ENCODE measurements around the gene HYI.
A peak's percentile ranks its signal among the peaks of the same experiment; 100 is the strongest.
"Not testable (repeated sequence)": the region's sequence is repeated elsewhere in the genome, so short reads cannot be mapped to it uniquely, and the experiment has no call there.

Gene HYI

DNA sequence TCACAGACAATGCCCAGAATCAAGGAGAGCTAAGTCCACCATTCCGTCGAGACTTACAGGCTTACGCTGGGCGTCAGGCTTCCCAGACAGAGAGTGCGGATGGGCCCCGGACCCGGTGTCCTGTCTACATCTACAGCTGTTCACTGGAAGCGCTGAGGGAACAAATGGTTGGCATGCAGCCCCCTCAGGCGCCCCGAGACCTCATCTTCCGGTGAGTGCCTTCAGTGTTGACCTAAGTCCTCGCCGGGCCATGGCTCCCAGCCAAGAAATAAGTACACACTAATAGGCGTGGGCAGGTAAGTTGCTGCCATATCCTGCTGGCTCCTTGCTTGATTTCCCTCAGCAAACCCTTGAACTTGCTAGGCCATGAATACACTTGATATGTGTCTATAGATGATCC lies 26.2 kb downstream of the HYI start:
- no peak for DNase-seq (ENCODE audit: low spot score)

DNA sequence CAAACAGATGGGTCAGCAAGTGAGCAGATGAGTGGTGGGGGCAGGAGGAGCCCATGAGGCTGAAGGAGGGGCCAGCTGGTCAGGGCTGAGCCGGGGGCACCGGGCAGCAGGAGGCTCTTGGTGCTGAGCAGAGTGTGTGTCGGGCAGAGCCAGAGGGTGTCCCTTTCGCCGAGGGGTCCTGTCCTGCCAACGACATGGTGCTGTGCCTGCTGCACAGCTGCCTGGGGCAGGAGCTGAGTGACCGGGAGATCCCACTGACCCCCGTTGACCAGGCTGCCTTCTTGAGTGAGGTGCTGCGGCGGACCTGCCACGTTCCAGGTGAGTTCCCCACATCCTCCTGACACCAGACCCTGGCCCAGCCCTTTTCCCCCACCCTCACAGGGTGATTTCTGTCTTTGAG lies 27.5 kb downstream of the HYI start:
- DNase-seq (ENCODE audit: low spot score): no peak

DNA sequence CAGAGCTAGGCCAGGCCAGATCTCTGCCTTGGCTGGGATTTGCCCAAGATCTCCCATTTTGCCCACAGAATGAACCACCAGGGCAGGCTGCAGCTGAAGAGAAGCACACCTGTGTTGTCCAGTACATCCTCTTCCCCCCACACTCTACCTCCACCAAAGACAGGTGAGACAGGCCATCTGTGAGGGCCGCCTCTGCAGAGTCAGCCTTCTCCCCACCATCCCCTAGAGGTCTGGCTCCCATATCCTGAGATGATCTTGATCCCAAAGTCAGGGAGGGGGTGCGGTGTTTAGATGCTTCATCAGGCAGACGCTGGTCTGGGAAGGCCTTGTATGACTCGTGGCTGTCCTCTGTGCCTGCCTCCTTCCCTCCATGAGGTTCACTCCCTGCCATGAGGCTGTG lies 28.7 kb downstream of the HYI start:
- DNase-seq (ENCODE audit: low spot score): no peak

DNA sequence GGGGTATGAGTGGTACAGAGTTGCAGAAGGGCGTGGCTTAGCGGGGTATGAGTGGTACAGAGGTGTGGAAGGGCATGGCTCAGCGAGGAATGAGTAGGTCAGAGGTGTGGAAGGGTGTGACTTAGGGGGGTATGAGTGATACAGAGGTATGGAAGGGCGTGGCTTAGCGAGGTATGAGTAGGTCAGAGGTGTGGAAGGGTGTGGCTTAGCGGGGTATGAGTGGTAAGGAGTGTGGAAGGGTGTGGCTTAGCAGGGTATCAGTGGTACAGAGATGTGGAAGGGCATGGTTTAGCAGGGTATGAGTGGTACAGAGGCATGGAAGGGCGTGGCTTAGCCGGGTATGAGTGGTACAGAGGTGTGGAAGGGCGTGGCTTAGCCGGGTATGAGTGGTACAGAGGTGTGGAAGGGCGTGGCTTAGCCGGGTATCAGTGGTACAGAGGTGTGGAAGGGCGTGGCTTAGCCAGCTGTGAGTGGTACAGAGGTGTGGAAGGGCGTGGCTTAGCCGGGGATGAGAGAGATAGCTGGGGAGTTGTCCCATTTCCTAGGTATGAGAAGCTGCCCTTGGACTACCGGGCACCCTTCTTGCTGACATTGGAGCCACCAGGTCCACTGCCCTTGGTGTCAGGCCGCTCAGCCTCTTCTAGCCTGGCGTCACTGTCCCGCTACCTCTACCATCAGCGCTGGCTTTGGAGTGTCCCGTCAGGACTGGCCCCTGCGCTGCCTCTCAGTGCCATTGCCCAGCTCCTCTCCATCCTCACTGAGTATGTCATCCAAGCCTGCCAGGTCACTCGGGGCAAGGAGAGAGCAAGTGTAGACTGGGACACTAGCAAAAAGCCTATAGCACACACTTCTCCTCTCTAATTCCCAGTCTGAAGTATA lies 29.8 kb downstream of the HYI start:
- DNase-seq (ENCODE audit: low spot score): peak; percentile 40

DNA sequence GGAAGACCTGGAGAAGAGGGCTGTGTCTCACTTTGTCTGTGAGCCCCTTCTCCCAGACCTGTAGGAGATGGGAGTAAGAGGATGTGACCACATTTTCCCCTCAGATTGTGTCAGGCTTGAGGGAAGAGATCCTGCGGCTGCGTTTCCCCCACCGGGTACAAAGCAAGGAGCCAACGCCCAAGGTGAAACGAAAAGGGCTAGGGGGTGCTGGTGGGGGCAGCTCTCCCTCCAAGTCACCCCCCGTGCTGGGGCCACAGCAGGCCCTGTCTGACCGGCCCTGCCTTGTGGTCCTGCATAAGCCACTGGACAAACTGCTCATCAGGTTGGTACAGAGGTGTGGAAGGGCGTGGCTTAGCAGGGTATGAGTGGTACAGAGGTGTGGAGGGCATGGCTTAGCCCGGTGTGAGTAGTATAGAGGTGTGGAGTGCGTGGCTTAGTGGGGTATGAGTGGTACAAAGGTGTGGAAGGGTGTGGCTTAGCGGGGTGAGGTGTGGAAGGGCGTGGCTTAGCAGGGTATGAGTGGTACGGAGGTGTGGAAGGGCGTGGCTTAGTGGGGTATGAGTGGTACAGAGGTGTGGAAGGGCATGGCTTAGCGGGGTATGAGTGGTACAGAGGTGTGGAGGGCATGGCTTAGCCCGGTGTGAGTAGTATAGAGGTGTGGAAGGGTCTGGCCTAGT lies 30.6 kb downstream of the HYI start:
- DNase-seq (ENCODE audit: low spot score): no peak

DNA sequence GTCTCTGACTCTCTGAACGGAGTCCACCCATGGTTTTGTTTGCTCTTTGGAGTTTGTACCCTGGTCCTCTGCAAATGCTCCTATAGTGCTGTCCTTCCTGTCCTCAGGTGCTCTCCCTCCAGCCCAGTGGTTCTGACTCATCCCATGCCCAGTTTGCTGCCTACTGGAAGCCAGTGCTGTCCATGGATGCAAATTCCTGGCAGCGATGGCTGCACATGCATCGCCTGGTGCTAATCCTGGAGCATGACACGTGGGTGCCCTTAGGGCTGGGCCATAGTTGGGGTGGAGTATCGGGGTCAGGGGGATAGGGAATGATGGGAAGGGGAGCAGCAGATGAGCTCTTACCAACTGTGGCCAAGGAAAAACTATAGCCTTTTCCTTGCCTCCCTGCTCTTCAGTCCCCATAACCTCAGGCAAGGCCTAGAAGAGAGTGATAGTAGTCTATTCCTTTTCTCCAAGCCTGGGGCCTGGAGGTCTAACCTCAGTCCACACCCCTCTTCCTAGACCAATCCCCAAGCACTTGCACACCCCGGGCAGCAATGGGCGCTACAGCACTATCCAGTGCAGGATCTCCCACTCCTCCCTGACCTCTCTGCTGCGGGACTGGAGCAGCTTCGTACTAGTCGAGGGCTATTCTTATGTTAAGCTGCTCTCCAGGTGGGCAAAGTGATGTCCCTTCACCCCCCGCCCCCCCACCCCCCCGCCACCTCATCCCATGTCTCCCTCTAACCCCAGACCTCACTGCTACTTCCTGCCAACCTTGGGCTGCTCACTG lies 31.6 kb downstream of the HYI start:
- no peak for DNase-seq (ENCODE audit: low spot score)

DNA sequence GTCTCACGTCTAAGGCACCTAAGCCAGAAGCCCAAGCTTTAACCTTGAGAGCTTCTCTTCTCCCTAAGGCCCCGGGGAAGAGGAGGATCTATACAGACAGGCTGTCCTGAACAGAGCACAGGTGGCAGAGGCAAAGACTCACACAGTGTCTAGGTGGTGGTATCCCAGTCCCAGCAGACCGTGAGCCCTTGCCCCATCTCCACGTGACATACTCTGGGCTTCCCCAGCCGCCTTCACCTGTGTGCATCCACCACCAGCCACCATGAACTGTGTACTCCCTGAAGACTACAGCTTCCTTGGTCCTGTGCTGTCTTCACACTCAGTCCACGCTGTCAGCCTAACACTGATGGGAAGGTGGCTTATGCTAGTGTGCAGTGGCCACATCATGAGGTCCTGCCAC lies 32.3 kb downstream of the HYI start:
- no peak for DNase-seq (ENCODE audit: low spot score)

DNA sequence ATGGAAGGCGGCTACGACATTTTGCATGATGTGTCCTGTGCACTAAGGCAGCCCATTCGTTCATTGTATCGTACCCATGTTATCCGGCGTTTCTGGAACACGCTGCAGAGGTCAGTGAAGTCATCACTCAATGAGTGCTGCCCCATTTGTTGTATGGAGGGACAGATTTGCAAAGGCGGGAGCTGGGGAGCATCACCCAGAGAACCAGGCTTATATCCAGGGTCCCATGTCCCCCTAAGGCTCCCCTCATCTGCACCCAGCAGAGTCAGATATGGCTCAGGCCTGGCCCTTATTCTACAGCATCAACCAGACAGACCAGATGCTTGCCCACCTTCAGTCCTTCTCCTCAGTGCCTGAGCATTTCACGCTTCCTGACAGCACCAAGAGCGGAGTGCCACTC lies 32.9 kb downstream of the HYI start:
- no peak for DNase-seq (ENCODE audit: low spot score)

DNA sequence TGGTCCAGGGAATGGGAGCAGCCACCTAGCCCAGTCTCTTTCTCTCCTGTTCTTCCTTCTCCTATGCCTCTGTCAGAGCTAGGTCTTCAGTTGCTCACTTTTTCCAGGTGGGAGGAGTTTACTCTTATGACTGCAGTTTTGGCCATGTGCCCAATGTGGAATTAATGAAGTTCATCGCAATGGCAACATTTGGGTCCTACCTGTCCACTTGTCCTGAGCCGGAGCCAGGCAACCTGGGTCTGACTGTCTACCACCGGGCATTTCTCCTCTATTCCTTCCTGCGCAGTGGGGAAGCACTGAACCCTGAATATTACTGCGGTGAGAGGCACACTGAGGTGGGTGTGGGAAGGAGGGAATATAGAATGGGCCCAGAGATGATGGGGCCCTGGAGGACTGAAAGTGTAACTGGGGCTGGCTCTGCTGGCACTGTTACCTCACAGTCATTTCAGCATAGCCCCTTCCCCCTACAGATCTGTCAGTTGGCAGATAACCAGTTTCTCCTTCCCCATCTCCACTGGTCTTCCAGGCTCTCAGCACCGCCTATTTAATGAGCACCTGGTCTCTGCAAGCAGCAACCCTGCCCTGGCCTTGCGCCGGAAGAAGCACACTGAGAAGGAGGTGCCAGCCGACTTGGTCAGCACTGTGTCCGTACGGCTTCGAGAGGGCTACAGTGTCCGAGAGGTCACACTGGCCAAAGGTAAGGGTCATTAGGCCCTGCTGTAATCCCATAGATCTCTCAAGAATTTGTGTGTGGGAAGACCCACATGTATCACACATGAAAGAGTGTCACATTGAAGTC lies 33.9 kb downstream of the HYI start:
- no peak for DNase-seq (ENCODE audit: low spot score)

DNA sequence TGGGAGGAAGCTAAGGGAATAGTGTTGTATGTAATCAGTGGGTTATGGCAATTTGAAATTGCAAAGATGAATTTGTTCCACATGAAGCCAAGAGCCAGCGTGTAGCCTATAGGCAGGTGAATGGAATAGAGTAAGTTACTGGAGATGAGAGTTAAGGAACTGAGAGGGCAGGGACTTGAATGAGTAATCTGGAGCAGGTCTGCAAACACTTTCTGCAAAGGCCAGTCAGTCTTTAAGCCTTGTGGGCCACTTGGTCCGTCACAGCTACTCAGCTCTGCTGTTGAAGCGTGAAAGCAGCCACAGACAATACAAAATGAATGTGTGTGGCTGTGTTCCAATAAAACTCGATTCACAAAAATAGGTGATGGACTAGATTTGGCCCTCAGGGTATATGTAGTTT lies 34.9 kb downstream of the HYI start:
- DNase-seq (ENCODE audit: low spot score): no peak

DNA sequence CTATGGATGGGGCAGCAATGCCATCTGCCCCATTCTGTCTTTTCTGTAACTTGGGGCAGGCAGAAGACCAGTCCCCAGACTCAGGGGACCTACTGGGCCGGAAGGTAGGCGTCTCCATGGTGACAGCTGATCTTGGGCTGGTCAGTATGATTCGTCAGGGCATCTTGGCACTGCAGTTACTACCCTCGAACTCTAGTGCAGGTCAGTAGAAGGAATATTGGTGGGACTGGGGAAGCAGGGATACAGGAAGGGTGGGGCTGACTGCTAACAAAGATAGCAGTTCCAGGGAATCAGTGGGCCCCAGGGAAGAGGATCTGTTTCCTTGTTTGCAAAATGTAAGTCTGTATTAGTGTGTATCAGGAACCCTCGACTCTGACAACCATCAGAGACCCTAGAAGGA lies 37.8 kb downstream of the HYI start:
- DNase-seq (ENCODE audit: low spot score): no peak

DNA sequence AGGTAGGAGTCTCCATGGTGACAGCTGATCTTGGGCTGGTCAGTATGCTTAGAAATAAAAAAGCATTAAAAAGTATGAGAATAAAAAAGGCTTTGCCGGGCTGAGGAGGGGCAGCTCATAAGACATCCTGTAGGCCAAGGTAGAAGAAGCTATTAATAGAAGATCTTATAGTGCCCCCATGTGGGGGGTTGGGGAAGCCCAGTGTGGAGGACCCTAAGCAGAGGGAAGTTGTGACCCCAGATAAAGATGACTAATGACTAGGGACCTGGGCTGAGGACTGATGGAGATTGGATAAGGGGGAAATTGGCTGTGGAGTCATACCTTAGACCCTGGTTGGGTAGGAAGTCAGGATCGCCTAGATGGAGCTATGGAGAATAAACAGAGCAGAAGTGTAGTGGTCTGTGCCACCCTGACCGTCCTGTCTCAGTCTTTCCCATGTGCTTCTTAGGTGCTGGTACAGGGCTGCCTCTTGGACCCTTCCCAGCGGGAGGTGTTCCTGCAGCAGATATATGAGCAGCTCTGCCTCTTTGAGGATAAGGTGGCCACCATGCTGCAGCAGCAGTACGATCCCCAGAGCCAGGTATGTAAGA lies 39.0 kb downstream of the HYI start:
- peak; percentile 59 for DNase-seq (ENCODE audit: low spot score)

DNA sequence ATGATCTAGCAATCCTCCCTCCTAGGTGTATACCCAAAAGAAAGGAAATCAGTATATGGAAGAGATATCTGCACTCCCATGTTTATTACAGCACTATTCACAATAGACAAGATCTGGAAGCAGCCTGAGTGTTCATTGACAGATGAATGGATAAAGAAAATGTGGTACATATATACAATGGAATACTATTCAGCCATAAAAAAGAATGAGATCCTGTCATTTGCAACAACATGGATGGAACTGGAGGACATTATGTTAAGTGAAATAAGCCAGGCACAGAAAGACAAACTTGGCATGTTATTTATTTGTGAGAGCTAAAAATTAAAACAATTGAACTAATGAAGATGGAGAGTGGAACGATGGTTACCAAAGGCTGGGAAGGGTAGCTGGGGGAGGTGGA lies 40.3 kb downstream of the HYI start:
- not testable (repeated sequence) for DNase-seq (ENCODE audit: low spot score)

DNA sequence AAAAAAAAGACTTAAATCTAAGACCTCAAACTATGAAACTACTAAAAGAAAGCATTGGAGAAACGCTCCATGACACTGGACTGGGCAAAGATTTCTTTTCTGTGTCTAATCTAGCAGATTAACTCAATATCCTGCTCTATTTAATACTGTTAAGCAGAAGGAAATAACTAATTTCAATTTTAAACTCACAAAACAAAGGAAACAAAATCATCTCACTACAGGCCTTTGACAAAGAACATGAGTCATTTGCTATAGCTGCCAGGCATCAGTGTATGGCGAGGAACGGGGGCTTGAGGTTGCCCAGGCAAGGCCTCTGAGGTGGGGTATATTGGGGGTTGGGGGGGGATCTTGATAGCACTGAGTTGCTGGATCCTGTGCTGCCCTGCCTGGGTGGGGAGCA lies 43.2 kb downstream of the HYI start:
- DNase-seq (ENCODE audit: low spot score): no peak

DNA sequence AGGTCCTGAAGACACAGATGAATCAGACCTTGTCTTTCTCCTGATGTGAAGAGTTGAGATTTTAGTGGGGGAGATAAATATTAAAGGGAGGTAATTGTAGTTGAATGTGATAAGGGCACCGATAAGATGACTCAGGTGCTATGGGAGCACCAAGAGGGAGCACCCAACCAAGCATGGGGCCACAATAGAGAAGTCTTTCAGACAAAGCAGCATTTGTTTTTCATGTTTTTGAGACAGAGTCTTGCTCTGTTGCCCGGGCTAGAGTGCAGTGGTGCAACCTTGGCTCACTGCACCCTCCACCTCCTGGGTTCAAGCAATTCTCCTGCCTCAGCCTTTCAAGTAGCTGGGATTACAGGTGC lies 47.9 kb downstream of the HYI start:
- DNase-seq (ENCODE audit: low spot score): no peak

DNA sequence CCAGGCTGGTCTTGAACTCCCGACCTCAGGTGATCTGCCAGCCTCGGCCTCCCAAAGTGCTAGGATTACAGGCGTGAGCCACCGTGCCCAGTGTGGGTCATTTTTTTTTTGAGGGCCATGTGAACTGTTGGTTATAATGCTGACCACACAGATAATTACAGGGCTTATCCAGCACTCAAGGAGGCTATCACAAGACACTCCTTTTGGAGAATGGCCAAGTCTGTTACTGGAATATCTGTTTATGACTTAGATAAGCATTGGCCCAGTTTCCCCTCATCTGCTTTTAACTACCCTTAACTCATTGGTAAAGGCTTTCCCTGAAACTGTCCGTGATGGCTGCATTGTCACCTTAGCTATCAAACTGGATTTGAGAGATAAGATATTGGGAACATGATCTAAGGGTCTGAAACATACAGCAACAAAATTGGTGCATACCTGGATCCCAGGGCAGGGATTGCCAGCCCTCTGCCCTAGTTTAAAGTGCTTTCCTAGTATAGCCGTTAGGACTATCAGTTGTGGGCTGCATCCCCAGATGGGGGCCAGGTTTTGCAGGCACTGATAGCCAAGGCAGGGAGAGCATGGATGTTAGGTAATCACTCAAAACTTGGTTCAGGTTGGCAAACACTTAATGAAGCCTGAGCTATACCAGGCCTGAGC lies 48.4 kb downstream of the HYI start:
- DNase-seq (ENCODE audit: low spot score): peak; percentile 20

DNA sequence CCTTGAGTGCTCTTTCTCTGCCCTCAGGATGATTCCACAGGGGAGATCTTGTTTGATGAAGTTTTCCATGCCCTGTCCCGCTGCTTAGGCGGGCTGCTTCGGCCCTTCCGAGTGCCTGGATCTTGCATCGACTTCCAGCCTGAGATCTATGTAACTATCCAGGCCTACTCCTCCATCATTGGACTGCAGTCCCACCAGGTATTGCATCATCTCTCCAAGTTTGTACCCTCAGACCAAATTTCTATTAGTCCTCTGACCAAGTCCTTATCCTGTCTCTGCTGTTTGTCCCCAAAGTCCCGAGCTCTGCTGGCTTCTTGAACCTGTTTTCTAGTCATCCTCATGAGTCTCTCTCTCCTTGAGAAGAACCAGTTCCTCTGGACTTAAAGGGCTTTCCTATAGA lies 49.4 kb downstream of the HYI start:
- no peak for DNase-seq (ENCODE audit: low spot score)

DNA sequence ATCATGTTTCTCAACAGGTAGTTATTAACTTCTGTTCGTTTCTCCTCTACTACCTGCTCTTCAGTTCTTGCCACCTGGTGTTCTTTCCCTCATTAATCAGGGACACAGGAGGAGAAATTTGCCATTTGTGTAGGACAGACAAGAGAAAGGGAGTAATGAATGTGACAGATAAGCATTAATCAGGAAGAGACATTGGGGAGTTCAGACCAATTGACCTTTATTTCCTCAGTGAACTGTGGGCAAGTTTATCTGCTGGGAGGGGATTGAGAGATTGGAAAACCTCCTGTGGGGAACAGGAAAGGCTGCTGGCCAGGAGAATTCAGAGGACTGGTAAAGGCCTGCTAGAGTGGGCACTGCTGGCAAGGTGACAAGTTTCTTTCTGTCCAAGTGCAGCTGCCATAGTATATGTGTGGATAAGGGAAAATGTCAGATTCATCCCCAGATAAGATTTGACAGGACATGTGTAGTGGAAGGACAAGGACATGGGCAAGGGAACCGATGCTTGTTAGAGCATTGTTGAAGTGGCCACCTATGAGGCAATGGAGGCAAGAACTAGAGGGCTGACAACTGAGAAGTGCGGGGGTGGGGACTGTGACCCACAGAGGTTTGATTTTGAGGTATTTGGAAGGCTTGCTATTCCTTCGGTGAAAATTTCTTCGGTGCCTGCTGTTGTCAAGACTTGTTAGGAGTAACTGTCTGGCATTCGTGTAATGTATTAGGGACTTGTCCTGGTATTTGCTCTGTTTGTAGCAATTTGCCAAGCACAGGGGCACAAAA lies 51.5 kb downstream of the HYI start:
- no peak for DNase-seq (ENCODE audit: low spot score)
